Activated CD4-positive, alpha-beta T cell treated with anti-CD3 and anti-CD28 coated beads, Interleukin-2, Interleukin-4, amounts not matched to agents 100 ng/mL and 50 ng/mL, durations not matched to agents 16 hours and 8 hours (primary cell): ENCODE data around the gene DUSP22.
A peak's percentile ranks its signal among the peaks of the same experiment; 100 is the strongest.
"Not testable (repeated sequence)": the region's sequence is repeated elsewhere in the genome, so short reads cannot be mapped to it uniquely, and the experiment has no call there.

Experiments
- DNase-seq: peaks from one replicate; pipeline ENCODE4 v3.0.0-alpha.2; 2020; ENCODE audit warnings: low spot score

Gene DUSP22

DNA sequence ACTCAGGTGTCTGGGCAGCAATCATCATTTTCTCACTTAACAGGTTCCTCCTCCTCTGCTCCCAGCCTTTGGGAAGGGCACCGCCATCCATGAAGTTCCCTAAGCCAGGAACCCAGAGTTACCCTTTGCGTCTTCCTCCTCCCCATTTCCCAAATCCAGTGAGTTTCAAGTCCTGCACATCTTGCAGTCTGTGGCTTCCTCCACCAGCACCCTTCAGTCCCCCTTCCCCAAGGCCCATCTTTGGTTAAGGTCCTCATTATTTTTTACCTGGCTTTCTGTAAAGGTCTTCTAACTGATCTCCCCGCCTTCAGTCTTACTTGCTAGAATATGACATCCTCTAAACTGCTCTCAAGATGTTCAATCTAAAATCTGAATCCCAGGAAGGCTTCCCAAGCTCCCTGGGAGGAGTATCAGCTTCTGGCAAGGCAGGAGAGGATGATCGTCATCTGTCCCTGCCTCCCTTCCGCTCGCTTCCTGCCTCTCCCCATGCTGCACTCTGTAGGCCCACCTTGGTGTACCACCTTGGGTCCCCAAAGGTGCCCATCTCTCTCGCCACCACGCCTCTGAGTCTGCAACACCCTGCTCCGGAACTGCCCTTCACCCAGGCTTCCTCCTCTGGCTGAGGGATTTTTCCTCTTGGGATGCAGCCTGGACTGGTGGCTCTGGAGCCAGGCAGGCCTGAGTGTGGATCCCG lies 11.4 kb upstream of the DUSP22 start:
- DNase-seq, result no peak

DNA sequence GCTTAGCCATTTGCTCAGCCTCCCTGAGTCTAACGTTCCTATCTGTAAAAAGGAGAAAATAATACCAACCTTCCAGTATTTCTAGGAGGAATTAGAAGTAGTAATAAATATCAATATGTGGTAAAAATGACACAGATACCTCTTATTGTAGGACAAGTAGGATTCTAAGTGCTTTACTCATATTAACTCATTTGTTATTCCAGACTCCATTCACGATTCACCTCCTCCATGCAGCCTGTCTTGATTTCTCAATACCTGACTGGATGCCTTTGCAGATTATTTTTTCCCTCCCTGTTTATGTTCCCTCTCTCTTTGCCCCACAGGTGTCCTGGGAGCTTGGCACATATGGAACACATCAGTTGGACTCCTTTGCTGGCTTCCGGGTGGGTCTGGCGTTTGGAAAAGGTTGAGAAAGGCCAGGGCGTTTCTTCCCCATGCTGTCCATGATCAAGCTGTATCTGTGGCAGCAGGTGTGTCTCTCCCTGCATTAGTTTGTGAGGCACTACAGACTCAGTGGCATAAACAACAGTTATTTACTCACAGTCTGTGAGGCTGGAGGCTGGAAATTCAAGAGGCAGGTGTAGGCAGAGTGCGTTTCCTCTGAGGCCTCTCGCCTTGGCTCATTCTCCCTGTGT lies 10.7 kb upstream of the DUSP22 start:
- DNase-seq, result no peak

DNA sequence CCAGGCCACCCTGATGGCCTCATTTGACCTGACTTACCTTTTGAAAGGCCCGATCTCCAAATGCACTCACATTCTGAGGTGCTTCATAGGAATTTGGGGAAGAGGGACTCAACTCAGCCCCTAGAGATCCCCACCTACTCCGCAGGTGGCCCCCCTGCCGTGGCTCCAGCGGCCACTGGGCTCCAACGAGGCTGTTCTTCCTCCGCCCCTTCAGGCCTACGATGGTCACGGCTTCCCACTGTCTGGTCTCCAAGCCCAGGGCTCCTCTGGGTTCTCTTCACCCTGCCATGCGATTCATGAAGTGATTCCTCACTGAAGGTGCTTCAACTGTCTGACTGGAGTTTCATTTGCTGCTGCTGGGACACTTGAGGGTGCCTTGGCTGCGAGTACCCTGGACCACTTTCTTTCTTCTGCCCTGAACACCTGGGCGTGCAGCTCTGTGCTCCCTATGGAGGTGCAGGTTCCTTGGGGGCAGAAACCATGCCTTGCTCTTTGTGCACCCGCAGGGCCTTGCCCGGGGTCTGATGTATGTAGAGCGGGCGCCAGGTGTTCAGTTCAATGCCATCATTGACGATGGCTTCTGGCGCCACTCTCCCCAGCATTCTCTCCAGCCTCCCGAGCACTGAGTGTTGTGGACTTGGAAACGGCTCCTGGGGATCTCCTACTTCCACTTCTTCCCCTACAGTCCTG lies 10.0 kb upstream of the DUSP22 start:
- no peak for DNase-seq

DNA sequence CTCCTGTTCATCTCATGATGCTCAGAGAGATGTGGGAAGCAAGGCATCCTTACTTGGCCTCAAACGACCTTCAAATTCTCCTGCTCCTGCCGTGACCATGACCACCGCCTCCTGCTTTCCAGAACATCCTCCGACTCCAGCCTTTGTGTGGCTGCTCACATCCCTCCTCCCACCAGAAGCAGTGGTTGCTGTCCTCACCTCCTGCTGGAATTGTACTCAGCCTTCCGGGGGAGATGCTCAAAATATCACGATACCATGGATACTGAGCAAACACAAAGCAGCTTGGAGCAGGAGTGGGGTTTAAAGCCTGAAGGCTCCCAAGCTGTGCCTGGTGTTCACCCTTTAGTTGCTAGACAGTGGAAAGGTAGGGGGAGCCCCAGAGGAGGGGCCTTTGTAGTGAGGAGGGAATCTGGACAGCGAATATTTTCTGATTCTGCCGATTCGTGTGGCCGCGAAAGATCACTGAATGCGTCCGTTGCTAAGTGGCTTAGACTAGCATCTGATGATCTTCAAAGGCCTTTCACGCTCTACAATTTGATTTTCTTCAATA lies 9.3 kb upstream of the DUSP22 start:
- no peak for DNase-seq

DNA sequence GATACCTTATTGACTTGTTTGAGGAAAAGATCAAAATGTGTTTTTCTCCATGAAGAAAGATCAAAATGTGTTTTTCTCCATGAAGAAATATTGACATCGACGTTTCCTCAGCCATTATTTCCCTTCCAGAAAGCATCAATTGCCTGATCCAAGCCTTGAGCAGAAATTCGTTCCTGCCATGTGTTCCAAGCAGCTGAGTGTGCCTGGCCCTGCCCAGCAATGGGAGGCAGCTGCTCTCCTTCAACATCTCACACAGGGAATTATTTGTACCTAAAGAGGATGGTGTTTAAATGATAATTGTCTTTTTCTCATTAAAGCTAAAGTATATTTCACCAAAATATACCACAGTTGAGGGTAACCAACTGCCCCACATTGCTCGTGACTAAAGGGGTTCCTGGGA lies 7.8 kb upstream of the DUSP22 start:
- no peak for DNase-seq

DNA sequence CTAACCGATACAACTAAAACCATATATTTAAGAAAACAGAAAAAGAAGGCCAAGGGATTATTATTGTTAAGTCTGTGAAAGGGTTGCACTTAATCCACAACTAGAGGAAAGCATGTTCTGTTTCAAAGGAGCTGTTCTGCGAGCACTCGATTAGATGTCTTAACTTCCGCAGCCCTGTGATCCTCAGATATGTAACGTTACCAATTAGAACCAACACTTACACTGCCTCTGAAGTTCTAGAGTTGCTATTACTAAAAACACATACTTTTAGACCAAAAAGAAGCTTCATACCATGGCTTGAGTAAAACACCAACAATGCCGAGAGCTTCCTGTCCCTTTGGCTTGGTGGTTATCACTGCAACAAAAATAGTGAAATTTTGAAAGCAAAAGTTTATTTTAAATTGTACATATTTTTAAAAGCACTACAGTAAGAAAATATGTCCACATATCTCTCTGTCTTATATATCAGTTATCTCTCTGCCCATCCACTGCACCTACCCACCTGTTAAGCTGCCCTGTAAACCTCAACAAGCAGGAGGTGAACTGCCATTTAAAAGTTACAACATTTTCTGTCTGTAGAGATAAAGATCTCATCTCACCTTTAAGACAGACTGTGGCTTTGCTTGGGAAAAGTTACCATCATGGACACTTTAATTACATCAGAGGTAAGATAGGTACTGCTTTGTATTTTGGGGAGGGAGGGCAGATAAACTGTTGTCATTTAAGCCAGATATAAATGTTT lies 7.1 kb upstream of the DUSP22 start:
- DNase-seq, result no peak

DNA sequence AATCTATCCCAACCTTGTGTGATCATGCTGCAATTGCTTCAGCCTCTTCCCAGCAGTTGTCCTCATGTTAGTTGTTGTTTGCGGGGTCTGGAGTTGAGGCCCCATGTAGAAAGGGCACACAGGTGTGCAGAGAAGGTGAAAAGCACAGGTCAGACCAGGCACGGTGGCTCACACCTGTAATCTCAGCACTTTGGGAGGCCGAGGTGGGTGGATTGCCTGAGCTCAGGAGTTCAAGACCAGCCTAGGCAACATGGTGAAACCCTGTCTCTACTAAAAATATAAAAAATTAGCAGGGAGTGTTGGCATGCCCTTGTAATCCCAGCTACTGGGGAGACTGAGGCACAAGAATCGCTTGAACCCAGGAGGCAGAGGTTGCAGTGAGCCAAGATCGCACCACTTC lies 6.4 kb upstream of the DUSP22 start:
- not testable (repeated sequence) for DNase-seq

DNA sequence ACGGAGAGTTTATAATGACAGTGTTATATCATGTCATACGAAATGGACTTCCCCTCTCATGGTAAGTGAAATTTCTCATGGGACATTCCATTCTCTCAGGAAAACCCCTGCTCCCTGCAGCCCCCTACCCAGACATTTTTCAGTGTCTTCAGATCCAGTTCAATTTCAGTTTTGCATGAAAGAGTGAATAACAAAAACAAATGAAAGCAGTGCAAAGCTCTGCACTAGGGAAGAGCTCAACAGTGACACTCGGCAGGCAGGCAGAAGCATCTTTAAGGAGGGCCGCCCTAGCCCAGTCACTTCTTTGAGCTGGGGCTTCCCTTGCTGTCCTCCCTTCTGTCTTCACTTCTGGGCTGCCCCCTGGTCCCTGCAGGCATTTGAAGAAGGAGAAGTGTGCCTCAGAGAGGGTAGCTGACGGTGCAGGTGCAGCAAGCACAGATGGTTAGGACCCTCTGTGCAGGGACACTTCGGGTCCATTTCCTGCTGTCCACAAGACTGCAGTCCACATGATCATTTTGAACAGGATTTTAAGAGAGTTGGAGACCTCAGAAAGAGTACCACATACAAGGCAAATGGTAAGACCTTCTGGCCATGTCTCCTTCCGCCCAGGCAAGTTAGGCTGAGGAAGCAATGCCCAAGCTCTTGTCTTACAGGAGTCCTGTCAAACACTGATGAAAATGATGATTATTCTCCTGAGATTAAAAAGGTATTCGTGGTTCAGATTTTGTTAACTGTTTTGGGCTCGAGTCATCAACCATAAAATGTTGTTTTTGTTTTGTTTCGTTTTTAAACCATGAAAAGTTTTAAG lies 5.4 kb upstream of the DUSP22 start:
- DNase-seq, result no peak

DNA sequence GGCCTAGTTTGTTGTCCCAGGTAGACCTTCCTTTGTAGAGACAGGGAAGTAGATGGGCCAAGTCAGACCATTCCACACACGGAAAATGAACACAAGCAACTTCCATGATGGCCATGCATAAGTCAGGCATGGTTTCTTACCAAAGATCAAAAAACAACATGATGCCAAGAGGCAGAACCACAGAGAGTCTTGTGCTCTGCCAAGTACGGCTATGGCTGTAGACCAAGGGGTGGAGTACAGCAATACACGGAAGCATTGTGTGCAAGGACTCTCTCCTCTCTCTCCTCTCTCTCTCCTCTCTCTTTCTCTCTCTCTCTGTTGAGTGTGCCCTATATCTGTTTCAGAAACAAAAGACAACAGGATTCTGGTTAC lies 4.8 kb upstream of the DUSP22 start:
- DNase-seq, result no peak

DNA sequence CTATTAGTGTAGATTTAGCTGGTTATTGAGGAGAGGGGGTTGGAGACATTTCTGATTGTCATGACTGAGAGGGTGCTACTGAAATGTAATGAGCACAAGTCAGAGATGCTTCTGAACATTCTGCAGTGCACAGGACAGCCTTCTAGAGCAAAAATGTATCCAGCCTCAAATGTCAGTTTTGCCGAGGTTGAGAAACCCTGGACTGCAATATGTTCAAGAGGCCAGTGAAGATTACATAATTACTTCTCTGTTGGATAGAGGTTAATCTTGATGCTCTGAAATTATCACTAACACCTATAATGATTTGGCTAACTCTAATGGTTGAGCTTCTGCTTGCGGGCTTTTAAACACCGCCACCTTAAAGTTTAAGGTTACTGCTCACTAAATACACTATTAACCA lies 3.4 kb upstream of the DUSP22 start:
- no peak for DNase-seq

DNA sequence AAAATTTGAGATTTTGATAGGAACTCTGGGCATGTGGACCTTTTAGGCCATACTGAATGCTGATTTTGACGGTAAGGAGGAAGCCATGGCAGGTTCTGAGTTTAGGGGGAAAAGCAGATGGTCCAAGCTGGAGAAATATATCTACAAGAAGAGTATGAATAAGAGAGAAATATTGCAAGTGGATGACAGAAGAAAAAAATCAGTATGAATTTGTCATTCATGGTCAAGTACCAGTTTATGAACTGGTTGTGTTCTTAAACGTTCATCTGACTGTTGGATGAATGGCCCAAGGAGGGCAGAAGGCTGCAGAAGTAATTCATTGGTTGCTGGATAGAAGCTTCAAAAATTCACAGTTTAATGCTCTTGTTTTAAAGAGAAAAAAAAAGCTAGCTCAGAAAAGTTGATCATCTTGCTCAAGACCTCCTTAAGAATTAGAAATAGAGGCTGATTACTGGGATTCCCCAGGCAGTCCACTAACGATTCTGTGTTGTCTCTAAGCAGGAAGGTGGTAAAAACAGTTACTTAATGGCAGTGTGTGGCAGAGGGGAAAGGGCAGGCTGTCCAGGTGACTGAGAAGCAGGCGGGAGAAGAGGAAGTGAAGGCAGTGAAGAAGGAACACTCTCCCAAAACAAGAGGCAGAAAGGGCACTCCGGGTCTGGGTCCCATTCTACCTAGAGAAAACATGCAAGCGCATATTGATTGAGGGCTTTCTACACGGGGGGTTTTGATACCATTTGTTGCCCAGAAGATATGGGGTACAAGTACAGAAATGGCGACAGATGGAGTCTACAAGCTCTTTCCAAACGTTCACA lies 2.0 kb upstream of the DUSP22 start:
- DNase-seq, result no peak

DNA sequence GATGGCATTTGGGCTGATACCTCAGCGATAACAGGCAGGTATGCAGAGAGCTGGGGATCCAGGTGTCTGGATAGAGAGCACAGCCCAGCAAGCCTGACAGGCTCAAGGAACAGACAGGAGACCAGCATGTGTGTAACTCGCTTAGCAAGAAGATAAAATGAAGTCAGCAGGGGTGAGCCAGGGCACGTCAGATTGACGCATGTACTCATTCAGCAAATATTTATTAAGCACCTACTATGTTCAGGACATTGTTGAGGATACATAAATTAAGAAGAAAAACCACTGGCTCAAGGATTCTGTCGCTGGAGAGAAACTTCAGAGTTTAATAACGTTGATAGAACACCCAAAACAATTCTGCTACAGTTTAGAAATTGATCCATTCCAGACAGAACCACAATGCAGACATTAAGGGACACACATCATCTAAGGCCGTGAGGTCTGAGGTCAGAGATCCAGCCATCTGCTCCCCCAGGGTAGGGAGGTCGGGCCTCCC lies 1.0 kb upstream of the DUSP22 start:
- peak; percentile 9 for DNase-seq

DNA sequence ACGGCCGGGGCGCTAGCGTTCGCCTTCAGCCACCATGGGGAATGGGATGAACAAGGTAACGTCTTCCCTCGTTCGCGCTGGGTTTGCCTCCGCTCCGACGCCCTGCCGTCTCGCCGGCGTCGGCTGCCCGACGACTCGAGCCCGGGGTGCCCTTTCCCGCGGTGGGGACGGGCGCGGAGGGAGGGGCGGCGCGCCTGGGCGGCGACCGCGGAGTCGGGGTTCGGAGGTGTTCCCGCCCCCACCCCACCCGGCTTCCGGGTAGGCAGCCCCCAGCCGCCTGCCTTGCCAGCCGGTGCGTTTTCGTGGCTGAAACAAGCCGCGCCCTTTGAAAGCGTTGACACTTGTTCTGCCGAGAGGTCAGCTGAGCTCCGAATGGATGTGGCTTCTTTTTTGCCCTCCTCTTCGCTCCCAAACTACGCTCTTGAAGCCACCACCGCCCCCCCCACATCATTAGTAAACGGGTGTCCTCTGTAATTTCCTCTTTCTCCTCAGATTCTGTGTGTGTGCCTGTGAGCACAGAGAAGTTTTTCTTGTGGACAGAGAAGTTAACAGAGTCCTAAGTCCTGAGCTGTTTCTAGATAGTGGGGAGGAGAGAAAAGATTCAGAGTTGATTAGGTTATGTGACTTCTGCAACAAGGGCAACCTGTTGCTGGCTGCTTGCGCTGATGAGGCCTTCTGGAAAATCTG lies 362 bp downstream of the DUSP22 start:
- peak; percentile 78 for DNase-seq

DNA sequence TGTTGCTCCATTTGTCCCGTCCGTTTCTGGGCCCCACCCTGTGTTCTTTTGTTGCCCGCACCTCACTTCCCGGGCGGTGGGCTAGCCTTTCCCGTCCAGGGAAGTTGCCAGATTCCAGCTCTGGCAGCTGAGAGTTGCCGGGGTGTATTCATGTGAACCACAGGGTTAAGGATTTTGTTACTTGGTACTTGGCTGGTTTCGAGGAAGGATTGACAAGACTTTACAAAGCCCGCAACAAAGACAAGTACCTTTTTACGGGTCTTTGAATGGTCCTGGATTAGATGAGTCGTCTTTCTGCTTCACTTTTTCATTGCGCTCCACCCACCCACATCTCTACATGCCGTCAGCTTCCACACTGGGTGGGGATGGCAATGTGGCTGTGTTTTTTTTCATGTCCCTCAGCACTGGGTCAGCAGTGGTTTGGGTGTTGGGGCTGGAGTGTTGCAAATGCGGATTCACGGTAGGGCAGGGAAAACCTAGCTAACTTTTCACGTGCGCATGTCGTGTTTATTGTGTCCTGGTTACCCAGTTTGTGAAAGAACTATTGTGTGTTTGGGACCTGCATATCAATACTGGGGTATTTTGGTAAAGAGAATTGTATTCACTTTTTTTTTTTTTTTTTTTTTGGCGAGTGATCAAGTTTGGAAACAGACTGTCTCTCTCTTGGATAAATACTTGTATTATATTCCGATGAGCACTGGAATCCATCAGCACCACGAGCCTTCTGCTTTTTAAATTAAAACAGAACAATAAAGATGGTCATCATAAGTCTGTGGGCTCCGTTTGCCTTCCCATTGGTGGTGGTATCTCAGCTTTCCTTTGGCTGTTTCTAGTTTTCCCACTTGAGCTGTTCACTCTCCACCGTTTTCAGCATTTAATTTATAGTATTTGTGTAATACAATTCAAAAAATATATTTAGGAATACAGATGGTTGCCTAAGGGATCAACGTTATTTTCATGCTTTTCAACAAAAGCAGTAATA lies 1.2 kb downstream of the DUSP22 start:
- peak; percentile 16 for DNase-seq

DNA sequence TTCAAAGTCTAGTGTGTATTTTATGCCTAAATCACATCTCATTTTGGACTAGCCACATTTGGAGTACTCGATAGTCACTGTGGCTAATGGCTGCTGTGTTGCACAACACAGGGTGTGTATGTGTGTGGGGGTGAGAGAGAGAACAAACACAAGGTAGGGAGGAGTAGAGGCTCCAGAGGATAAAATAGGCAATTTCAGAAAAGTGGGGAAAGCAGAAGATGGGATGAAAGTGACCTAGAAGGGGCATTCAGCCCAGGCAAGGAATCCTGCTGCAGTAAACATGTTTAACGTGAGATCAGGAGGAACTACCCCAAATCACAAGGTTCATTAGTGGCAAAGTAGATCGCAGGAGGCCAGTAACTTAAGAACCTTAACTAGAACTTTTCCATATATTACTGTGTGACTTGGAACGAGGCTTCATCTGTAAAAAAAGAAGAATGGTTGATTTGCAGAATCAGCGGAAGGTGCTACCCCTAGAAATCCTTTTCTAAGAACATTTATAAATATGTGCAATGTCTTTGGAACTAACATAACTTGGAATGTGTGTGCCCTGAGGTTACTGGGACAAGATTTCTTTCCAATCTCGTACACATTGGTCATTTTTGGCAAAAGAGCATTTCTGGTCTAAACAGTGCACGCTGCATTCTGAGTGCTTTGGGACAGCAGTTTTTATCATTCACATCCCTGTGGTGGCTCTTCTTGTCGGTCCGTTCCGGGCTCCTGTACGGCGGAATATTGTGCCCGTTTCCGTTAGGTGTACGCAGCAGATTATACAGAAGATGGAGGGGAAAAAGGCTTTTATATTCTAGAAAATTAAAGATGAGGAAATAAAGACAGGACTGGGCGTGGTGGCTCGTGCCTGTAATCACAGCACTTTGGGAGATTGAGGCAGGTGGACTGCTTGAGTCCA lies 2.6 kb downstream of the DUSP22 start:
- no peak for DNase-seq

DNA sequence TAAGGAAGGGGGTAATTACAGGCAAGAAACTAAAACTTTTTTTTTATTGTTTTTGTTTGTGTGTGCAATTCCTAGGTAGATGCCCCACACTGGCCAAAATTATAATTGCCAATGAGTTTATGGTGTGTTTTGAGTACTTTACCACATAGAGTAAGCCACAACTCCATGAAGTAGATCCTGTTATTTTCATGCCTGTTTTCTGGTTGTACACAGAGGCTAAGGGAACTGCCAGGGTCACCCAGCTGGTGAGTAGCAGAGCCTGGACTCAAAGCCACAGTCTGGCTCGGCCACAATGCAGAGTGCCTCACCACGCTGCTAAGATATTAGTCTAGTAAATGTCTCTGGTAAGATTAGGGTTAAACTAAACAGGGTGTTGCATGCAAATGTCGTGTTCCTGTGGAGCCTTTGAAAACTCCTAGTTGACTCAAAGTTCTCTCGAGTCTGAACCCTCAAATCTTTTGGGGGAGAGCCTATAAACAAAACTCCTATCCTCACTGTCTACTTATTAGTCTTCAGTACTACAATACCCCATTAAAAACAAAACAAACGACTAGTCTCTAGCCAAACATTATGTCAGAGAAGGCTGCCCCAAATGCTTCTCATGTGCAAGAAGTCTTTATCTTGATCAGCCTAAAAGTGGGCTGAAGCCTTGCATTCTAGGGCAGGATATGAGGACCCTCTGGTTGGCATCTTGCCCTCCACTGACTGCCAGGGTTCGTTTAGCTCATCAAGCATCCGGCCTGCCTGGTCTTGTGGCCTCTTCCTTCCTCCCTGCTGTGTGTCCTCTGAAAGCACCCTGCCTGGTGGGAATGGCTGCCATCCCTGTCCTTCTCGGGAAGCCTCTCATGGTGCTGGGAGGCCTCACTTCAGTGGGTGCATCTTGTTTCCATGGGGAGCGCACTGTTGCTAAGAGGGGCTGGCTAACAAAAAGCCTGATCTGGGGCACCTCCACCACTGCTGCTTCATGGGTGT lies 4.2 kb downstream of the DUSP22 start:
- peak; percentile 25 for DNase-seq
